HG03103 (cell line): Measurements from ENCODE around the gene CRACDL.
"Not testable (repeated sequence)": the region's sequence is repeated elsewhere in the genome, so short reads cannot be mapped to it uniquely, and the experiment has no call there.

Source experiments
- ATAC-seq: cut with Tn5 transposase; IDR thresholded peaks from one replicate; pipeline ENCODE4 v1.9.1; 2021; ENCODE audit warnings: low read depth; ENCODE audit not compliant: unreplicated experiment

The CRACDL gene

GRCh38 chr2:98907966-98908905 lies 27.8 kb downstream of the CRACDL start:
- ATAC-seq = no peak

DNA sequence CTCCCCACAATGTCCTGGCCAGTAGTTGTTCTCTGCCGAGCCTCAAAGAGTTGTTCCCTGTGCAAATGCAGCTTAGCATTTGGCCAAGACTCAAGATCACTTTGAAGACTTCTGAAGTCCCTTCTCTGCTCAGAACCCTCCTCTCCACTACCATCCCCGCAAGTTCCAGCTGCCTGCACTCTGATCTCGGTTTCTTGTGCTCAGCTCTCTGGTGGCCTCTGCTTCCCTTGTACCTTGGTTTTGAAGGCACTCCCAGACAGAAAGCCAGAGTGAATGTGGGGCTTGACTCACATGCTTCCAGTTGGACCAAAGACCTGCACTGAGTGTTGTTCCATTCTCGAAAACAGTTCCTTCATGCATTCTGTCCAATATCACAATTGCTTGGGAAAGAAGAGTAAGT lies 28.6 kb downstream of the CRACDL start:
- no peak for ATAC-seq

DNA sequence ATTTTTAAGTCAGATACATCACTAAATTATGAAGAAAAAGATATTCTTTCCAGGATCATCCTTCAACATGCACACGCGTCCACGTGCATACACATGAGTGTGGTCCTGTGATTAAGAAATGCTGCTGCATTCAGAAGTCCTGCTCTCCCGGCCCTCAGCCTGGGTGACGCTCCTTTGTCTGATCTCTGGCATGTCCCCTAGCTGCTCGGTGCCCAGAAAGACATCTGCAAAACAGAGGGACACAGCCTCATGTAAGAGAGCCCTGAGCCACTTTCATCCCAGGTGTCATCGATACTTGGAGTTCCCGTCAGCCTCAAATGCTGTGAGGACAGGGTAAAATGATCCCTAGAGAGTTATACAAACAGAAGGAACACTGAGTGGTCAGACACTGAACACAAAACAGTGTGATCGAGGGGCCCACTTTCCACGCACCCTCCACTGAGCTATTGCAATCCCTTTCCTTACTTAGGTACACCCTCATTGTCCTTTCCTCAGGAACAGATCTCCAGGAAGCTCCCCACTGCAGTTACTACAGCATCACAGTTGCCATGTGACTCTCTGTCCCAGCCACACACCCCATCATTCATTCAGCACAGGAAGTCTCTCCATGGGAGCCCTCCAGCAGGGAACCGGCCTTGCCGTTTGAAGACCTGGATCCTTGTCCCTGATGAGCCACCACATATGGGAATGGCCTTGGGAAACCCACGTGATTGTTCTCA lies 32.1 kb downstream of the CRACDL start:
- ATAC-seq = no peak

DNA sequence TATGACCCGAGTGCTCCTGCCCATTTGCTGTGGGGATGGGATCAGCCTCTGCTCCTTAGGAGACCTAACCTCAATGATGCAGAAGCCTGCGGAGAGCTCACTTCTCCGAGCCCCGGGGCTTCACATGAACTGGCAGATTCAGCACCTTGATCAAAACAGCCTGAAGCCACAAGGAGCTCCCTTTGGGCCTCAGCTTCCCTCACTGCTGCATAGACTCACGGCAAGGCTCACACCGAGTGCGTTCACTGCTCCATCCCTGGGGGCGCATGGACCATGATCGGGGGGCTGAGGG lies 33.0 kb downstream of the CRACDL start:
- ATAC-seq = no peak

DNA sequence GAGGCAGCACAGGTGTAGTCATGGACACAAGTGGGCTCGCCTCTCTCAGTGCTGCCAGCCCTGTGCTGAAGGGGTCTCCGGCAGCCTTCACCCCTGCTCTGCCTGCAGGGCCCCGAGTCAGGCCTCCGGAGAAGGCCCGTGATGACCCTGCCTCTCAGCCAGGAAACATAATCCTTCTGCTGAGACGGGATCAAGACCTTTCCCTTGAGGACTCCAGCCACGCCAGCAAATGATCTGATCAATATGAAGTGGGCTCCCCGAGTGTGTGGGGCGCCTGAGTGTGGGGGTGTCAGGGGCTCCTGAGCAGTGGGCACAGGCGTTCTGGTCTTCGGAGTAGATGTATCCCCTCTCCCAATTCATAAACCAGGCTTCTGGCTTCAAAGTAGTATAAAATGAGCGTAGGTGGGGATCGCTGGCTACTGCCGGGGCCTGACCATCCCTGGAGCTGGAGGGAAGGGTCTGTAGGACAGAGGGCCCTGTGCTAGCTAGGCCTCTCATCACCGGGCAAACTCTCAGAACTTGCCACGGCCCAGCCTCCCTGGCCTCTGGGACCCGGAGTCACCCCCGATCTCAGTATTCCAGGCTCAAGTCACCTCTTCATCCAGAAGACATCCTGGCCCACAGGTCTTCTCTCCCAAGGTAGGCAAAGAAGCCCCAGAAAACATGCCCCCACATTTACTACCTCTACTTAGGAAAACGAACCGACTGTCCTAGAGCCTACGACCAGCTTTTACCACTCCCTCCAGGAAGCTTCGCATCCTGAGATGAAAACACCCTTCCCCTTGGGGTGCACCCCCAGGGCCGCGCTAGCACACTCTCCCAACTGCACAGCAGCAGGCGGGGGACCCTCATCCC lies 33.6 kb downstream of the CRACDL start:
- ATAC-seq = no peak

DNA sequence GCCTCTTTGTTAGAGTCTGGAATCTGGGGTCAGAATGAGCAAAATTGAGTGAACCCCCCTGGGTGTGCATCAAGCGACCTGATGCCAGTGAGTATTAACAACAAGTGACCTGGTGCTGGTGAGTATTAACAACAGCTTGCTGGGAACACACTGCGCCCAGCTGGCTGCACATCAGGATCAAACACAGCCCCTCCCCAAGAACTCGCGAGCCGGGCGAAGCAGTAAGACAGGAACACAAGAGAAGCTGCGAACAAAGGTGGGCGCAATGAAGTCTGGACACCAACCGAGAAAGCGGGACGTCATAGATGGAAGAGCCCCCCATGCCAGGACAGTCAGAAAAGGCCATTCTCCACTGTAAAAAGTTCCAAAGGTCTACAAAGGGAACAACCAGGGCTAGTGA lies 34.3 kb downstream of the CRACDL start:
- no peak for ATAC-seq

DNA sequence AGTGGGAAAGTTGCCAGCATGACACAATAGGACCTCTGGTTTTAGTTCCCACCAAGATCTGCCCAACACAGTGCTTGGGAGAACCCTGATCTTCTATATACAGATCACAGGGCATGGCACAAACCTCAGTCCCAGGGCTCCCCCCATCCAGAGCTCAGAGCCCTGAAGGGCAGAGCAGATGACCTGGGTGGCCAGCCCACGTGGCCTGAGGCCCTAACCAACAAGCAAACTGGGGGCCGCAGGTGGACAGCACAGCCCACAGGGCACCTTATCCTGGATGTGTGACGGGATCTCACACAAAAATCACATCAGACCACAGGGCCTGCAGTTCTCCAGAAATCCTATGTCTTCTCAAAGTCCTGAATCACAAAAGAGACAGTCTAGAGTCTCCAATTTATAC lies 34.7 kb downstream of the CRACDL start:
- no peak for ATAC-seq

- no peak for ATAC-seq
These were observed 35.3 kb downstream of the CRACDL start for GRCh38 chr2:98900721-98901120.

GRCh38 chr2:98899703-98900078 lies 36.3 kb downstream of the CRACDL start:
- not testable (repeated sequence) for ATAC-seq

- ATAC-seq = no peak
These were observed 36.9 kb downstream of the CRACDL start for GRCh38 chr2:98899041-98899702.

DNA sequence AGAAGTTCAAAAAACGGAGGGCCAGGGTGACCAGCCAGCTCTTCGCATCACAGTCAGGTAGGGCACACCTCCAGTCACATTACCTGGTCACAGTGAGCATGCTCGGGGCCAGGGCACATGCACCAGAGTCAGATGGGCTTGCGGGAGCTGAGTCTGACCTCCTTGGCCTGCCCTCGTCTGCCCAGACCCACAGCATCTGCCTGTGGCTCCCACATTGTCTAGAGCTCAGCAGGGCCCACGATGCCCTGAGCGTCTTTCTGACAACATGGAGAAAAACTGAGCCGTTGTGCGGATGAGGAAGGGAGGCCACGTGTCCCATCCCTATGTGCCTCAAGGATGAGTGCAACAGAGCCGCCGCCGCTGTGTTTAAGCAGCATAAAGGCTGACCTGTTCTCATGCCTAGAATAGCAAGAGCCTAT lies 37.6 kb downstream of the CRACDL start:
- no peak for ATAC-seq

- no peak for ATAC-seq
These were observed 38.3 kb downstream of the CRACDL start for GRCh38 chr2:98897746-98898145.

GRCh38 chr2:98896944-98897343 lies 39.1 kb downstream of the CRACDL start:
- no peak for ATAC-seq

DNA sequence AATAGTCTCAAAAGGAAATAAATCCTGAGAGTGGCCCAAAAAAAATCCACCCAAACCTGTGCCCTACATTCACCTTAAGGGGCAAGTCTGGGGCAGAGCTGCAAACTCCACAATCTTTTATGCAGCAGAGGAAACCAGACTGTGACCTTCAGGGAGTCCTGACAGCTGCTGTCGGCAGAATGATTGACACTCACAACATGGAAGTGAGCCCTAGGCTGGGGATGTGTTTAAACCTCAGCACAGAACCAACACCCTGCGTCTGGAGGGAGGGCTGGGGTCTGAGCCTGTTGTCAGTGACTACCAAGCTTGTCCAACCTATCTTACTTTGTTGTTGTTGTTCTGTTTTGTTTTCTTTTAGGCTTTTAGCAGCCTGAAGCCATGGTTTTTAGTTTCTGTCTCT lies 39.6 kb downstream of the CRACDL start:
- no peak for ATAC-seq

DNA sequence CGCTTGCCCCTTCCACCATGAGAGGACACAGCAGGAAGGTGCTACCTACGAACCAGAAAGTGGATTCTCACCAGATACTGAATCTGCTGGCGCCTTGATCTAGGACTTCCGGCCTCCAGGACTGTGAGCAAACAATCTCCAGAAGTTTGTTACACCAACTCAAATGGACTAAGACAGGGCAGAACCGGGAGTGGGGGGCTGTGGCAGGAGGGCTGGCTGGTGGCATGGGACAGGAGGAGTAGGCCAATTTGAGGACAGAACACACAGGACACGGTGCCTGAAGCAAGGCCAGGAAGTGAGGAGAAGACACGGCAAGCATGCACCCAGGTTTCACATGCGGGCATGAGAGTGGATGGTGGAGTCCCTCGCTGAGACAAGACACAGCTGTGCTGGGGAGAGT lies 40.1 kb downstream of the CRACDL start:
- ATAC-seq = no peak

GRCh38 chr2:98895221-98895620 lies 40.8 kb downstream of the CRACDL start:
- no peak for ATAC-seq

DNA sequence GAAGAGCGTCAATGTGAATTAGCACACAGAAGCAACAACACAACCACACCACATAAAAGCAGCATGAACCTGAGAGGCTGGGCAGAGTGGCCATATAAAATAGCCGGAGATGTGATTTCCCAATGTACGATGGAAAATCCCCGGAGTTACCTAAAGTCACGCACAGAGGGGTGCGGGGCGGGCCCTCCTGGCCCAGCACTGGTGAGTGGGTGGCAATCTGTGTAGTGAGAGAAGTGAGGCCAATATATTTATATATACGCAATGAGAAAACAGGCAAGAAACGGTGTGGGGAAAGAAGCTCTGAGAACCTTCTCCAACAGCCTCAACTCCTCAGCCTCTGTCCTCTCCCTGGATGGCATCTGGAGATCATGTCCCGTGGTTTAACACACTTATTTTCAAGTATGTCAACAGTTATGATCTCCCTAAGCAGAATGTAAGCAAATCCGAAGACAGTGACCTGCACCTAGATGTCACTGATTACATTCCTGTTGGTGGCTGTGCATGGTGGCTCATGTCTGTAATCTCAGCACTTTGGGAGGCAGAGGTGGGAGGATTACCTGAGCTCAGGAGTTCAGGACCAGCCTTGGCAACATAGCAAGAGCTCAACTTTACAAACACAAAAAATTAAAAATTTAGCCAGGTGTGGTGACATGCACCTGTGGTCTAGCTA lies 41.6 kb downstream of the CRACDL start:
- ATAC-seq = no peak

DNA sequence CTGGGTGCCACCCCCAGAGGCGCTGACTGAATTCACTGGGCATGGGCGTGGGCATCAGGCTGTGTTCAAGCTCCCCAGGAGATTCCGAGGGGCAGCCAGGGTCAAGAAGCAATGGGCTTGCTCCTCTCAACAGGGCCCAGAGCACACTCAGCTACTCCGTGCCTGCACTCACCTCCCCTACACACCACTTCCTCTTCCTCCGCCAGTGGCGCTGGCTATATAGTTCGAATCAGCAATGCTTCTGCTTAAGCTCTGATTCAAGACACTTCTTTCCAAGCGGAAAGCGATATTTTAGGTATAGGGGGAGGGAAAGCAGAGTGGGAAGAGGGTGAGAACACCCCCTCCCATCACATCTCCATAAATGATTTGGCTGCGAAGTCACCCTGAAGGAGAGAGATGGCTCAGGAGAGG lies 42.1 kb downstream of the CRACDL start:
- ATAC-seq = no peak

DNA sequence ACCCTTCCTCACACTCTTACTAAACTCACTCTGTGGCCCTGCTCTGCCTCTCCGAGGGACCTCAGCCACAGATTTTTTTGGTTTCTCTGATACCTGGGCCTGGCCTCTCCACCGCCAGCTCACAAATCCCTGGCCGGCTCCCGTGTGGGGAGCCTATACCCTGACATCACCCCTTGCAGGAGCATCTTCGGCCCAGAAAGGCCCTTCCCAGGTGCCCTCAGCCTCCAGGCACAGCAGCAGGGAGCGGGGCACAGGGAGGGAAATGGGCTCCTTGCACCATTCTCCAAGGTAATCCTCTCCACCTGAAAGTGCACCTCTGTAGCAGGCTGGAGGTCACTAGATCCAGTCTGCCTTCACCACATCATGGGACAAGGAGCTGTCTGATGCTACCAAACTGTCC lies 43.2 kb downstream of the CRACDL start:
- no peak for ATAC-seq

GRCh38 chr2:98891591-98891990 lies 44.4 kb downstream of the CRACDL start:
- ATAC-seq = no peak
